PFSK-1 (cell line): ENCODE data around the gene CDCA3.

Source experiments
- POLR2AphosphoS5 ChIP-seq: IDR thresholded peaks from 2 replicates; pipeline ENCODE4 v1.6.1; 2012; ENCODE audit warnings: low read depth, mild to moderate bottlenecking, control low read depth, low read length, moderate library complexity
- SIN3A ChIP-seq: IDR thresholded peaks from 2 replicates; pipeline ENCODE4 v1.6.1; 2012; ENCODE audit warnings: mild to moderate bottlenecking, low read length, moderate library complexity, borderline replicate concordance; ENCODE audit not compliant: insufficient read depth

DNA sequence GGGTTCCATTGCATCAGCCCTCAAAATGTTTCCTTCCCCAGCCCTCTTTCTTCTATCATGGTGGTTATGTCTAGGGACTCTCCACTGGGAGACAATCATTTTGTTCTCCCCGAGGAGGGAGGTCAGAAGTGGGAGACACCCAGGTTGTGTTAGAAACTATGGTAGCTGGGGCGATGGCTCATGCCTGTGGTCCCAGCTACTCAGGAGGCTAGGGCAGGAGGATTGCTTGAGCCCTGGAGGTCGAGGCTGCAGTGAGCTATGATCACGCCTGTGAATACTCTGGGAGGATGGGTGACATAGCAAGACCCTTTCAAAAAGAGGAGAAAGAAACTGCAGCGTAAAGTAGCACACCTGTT is 40.5 kb upstream of the CDCA3 start:
- TF ChIP-seq SIN3A: no peak
- TF ChIP-seq POLR2AphosphoS5: no peak
